LHCN-M2 (cell line): ENCODE results near the gene TPSAB1. TPM values are rescaled to one million over a fixed set of nuclear protein-coding genes. Genes with fewer than 3 reads are reported as not detected.
"Not testable (repeated sequence)": the region's sequence is repeated elsewhere in the genome, so short reads cannot be mapped to it uniquely, and the experiment has no call there.

ENCODE experiments used
- DNase-seq: peaks from one replicate; pipeline ENCODE4 v3.0.0-alpha.2; 2012; ENCODE audit warnings: low read depth
- total RNA-seq: library from RNA; depleted of rRNA; stranded (reverse); fragments of >200 nt; gene quantifications from 2 replicates; pipeline ENCODE4 v1.2.3, GENCODE V29; 2014

Gene TPSAB1
- total RNA-seq, 1 experiment from 2014 or later = not detected

- DNase-seq = no peak
Measured at GRCh38 chr16:1223355-1224214, 16.9 kb upstream of the TPSAB1 start.

GRCh38 chr16:1224558-1224957 is 15.9 kb upstream of the TPSAB1 start:
- no peak for DNase-seq

GRCh38 chr16:1225051-1225451 is 15.5 kb upstream of the TPSAB1 start, which contains the start of gene TPSG1:
Gene TPSG1, minus strand, starts transcription at chr16:1225268. Its CDS starts 16 bp downstream, at chr16:1225252.
- no peak for DNase-seq

GRCh38 chr16:1225728-1226311 is 14.7 kb upstream of the TPSAB1 start:
- DNase-seq = not testable (repeated sequence)

- DNase-seq = not testable (repeated sequence)
Measured at GRCh38 chr16:1226692-1227091, 13.8 kb upstream of the TPSAB1 start.

- not testable (repeated sequence) for DNase-seq
Measured at GRCh38 chr16:1228227-1228626, 12.3 kb upstream of the TPSAB1 start.

- not testable (repeated sequence) for DNase-seq
Measured at GRCh38 chr16:1229476-1229875, 11.0 kb upstream of the TPSAB1 start.

- not testable (repeated sequence) for DNase-seq
Measured at GRCh38 chr16:1230084-1230470, 10.4 kb upstream of the TPSAB1 start, which contains the start of gene TPSB2. Gene TPSB2, minus strand, starts transcription at chr16:1230184. Its CDS starts 233 bp downstream, at chr16:1229951.

- DNase-seq = not testable (repeated sequence)
Measured at GRCh38 chr16:1230471-1231212, 9.9 kb upstream of the TPSAB1 start.

GRCh38 chr16:1231301-1231700 is 9.2 kb upstream of the TPSAB1 start:
- not testable (repeated sequence) for DNase-seq

GRCh38 chr16:1232049-1232748 is 8.3 kb upstream of the TPSAB1 start:
- not testable (repeated sequence) for DNase-seq

GRCh38 chr16:1236659-1237058 is 3.8 kb upstream of the TPSAB1 start:
- not testable (repeated sequence) for DNase-seq

- no peak for DNase-seq
Measured at GRCh38 chr16:1237990-1238389, 2.5 kb upstream of the TPSAB1 start.

GRCh38 chr16:1238909-1239308 is 1.6 kb upstream of the TPSAB1 start:
- not testable (repeated sequence) for DNase-seq

- DNase-seq = not testable (repeated sequence)
Measured at GRCh38 chr16:1239575-1239974, 930 bp upstream of the TPSAB1 start.

- DNase-seq = not testable (repeated sequence)
Measured at GRCh38 chr16:1241081-1241480, 576 bp downstream of the TPSAB1 start.

GRCh38 chr16:1243363-1243762 is 2.9 kb downstream of the TPSAB1 start:
- not testable (repeated sequence) for DNase-seq

- DNase-seq = not testable (repeated sequence)
Measured at GRCh38 chr16:1243907-1244850, 3.7 kb downstream of the TPSAB1 start.

GRCh38 chr16:1244881-1245280 is 4.4 kb downstream of the TPSAB1 start:
- no peak for DNase-seq

- DNase-seq = no peak
Measured at GRCh38 chr16:1245452-1246020, 5.0 kb downstream of the TPSAB1 start.
